K562 (cell line): ENCODE data around the gene TFB2M. TPM values are rescaled to one million over a fixed set of nuclear protein-coding genes. Genes with fewer than 3 reads are reported as not detected.

Source experiments
- CBX2 ChIP-seq: fragments of 200-600 bp; sonication (generic); IDR thresholded peaks from one replicate; pipeline ENCODE4 v1.6.1; 2012; ENCODE audit warnings: mild to moderate bottlenecking, low read length, inconsistent platforms; ENCODE audit not compliant: insufficient read depth, poor library complexity, severe bottlenecking
- FOSL1 ChIP-seq: fragments of 200-800 bp; sonication (Bioruptor generic); conservative IDR thresholded peaks from 2 replicates; pipeline ENCODE4 v1.6.1; 2016; ENCODE audit warnings: missing genetic modification characterization, missing compliant biosample characterization
- GTF2E2 ChIP-seq: fragments of 200-800 bp; sonication (Bioruptor generic); IDR thresholded peaks from 2 replicates; pipeline ENCODE4 v1.6.1; 2016; ENCODE audit warnings: missing genetic modification characterization, missing compliant biosample characterization
- POLR2H ChIP-seq: IDR thresholded peaks from 2 replicates; pipeline ENCODE4 v1.6.1; 2016; ENCODE audit warnings: missing genetic modification characterization, low read depth, mild to moderate bottlenecking, control low read depth, missing compliant biosample characterization, moderate library complexity
- RBM25 ChIP-seq: fragments of 200-400 bp; formaldehyde crosslinking; IDR thresholded peaks from 2 replicates; pipeline ENCODE4 v1.6.1; 2018; ENCODE audit warnings: low read length, low read depth, moderate library complexity; ENCODE audit not compliant: severe bottlenecking
- SAFB ChIP-seq: fragments of 200-400 bp; formaldehyde crosslinking; IDR thresholded peaks from 2 replicates; pipeline ENCODE4 v1.6.1; 2017; ENCODE audit warnings: low read depth, low read length, borderline replicate concordance
- SRF ChIP-seq, 2 experiments: fragments of 250-450, 450-650 bp in 1 of 2; sonication (Bioruptor Pico) in 1 of 2; sonication (generic) in 1 of 2; formaldehyde crosslinking; IDR thresholded peaks; 2 replicates each; pipeline versions ENCODE4 v1.5.0 to v1.5.1; 2020 to 2022; ENCODE audit warnings: mild to moderate bottlenecking in 1 of 2, missing genetic modification reagents in 1 of 2
- ZNF174 ChIP-seq: fragments of 250-450 bp; sonication (Bioruptor Pico); IDR thresholded peaks from 2 replicates; pipeline ENCODE4 v1.4.0; 2020; ENCODE audit warnings: mild to moderate bottlenecking
- ZNF668 ChIP-seq: fragments of 250-450 bp; sonication (Bioruptor Pico); IDR thresholded peaks from 2 replicates; pipeline ENCODE4 v1.8.0; 2022; ENCODE audit warnings: mild to moderate bottlenecking, inconsistent platforms
- ZNF77 ChIP-seq: fragments of 250-450 bp; sonication (Bioruptor Pico); IDR thresholded peaks from 2 replicates; pipeline ENCODE4 v1.5.0; 2020
- polyA plus RNA-seq, 8 experiments: library from polyadenylated mRNA; depleted of rRNA in 4 of 8; stranded (reverse) in 5 of 8; unstranded in 3 of 8; fragments of >200 nt; fragmentation: Nextera tagmentation in 2 of 8; fragmentation: Illumina TruSeq in 1 of 8; extraction: Ambion mirVana in 2 of 8; extraction: Trizol in 1 of 8; gene quantifications; 2 replicates each; pipeline versions ENCODE4 v1.2.1 to v1.2.3, GENCODE V29; 2011 to 2014; ENCODE audit warnings: inconsistent platforms in 1 of 8, missing spikeins in 1 of 8
- total RNA-seq, 7 experiments: library from RNA; depleted of rRNA in 6 of 7; stranded (reverse); fragments of >200 nt in 6 of 7; fragmentation: Illumina TruSeq in 2 of 7; extraction: Trizol in 2 of 7; gene quantifications; 2 replicates each; pipeline versions ENCODE4 v1.2.1 to v1.2.3, GENCODE V29; 2011 to 2021; ENCODE audit warnings: low replicate concordance in 1 of 7
- TF ChIP-seq, protein P1 (sequence below): sonication (generic); formaldehyde crosslinking; IDR thresholded peaks from 2 replicates; pipeline ENCODE4 v1.9.0; 2022; ENCODE audit warnings: mild to moderate bottlenecking, missing genetic modification reagents
- TF ChIP-seq, protein P2 (sequence below): fragments of 450-650 bp; formaldehyde crosslinking; IDR thresholded peaks from 2 replicates; pipeline ENCODE4 v1.4.0; 2020; ENCODE audit warnings: mild to moderate bottlenecking, moderate library complexity
- TF ChIP-seq, protein P3 (sequence below): sonication (generic); formaldehyde crosslinking; IDR thresholded peaks from 2 replicates; pipeline ENCODE4 v1.5.0; 2020; ENCODE audit warnings: missing genetic modification reagents
- TF ChIP-seq, protein P4 (sequence below): conservative IDR thresholded peaks from 2 replicates; pipeline ENCODE4 v1.6.1; 2011; ENCODE audit warnings: low read depth, mild to moderate bottlenecking, low read length; ENCODE audit not compliant: control insufficient read depth
- TF ChIP-seq, protein P5 (sequence below): fragments of 250-450 bp; sonication (Bioruptor Pico); IDR thresholded peaks from 2 replicates; pipeline ENCODE4 v1.5.0; 2020; ENCODE audit warnings: mild to moderate bottlenecking
- TF ChIP-seq, protein P6 (sequence below), 2 experiments: fragments of 450-650 bp; conservative IDR thresholded peaks; 2 replicates each; pipeline ENCODE4 v1.6.1; 2017; ENCODE audit warnings: mild to moderate bottlenecking in 2 of 2, moderate library complexity in 2 of 2

Gene TFB2M
- total and polyA plus RNA-seq, 9 of the 15 experiments (the other 6 are each of a cell fraction or from before 2014, with no cell fraction given): 55.1 to 162 (median 70.6) TPM

DNA sequence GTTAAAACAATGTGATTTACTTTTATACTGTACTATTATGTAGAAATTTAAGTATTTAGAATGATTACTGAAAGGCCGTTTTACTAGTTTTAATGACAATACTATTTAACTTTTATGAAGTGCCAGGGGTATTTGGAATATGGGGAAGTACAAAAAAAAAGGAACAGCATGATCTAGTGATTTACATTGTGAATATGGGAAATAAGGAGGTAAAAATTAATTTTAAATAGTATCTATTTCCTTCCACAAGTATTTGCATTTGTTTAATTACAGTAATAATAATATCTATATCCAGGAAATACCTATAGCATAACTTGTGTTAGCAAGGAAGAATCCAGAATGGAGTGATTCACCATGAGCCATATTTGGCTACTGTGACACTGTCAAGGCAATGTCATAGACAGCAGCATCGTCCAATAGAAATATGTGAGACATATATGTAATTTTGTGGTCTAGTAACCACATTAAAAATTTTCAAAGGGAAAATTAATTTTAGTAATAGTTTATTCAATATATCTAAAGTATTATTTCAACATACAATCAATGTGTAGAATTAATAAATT lies 22.2 kb upstream of the TFB2M start (continued):
- TF ChIP-seq, protein P1, sequence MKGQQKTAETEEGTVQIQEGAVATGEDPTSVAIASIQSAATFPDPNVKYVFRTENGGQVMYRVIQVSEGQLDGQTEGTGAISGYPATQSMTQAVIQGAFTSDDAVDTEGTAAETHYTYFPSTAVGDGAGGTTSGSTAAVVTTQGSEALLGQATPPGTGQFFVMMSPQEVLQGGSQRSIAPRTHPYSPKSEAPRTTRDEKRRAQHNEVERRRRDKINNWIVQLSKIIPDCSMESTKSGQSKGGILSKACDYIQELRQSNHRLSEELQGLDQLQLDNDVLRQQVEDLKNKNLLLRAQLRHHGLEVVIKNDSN (CRISPR knock-in tag): no peak
- TF ChIP-seq, protein P2, sequence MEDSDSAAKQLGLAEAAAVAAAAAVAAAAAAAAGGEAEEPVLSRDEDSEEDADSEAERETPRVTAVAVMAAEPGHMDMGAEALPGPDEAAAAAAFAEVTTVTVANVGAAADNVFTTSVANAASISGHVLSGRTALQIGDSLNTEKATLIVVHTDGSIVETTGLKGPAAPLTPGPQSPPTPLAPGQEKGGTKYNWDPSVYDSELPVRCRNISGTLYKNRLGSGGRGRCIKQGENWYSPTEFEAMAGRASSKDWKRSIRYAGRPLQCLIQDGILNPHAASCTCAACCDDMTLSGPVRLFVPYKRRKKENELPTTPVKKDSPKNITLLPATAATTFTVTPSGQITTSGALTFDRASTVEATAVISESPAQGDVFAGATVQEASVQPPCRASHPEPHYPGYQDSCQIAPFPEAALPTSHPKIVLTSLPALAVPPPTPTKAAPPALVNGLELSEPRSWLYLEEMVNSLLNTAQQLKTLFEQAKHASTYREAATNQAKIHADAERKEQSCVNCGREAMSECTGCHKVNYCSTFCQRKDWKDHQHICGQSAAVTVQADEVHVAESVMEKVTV: no peak
- TF ChIP-seq SRF (CRISPR knock-in tag; IDR thresholded peaks at IDR 0.05) (peak in 1 of 2 experiments; percentile 85; a peak in 2 of 4 replicates), ZNF174 (CRISPR knock-in tag) (no peak), RBM25 (no peak), ZNF77 (no peak), FOSL1 (peak; percentile 6; the same call in 1 of the 2 replicates), ZNF668 (CRISPR knock-in tag) (no peak), CBX2 (no peak), GTF2E2 (0 out of 2 replicates have a peak, but pooled peaks have one; percentile 48), SAFB (no peak), POLR2H (tag) (0 out of 2 replicates have a peak, but pooled peaks have one; percentile 32)
- TF ChIP-seq, protein P3, sequence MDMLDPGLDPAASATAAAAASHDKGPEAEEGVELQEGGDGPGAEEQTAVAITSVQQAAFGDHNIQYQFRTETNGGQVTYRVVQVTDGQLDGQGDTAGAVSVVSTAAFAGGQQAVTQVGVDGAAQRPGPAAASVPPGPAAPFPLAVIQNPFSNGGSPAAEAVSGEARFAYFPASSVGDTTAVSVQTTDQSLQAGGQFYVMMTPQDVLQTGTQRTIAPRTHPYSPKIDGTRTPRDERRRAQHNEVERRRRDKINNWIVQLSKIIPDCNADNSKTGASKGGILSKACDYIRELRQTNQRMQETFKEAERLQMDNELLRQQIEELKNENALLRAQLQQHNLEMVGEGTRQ: no peak
- TF ChIP-seq, protein P4, sequence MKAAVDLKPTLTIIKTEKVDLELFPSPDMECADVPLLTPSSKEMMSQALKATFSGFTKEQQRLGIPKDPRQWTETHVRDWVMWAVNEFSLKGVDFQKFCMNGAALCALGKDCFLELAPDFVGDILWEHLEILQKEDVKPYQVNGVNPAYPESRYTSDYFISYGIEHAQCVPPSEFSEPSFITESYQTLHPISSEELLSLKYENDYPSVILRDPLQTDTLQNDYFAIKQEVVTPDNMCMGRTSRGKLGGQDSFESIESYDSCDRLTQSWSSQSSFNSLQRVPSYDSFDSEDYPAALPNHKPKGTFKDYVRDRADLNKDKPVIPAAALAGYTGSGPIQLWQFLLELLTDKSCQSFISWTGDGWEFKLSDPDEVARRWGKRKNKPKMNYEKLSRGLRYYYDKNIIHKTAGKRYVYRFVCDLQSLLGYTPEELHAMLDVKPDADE: no peak
- TF ChIP-seq, protein P5, sequence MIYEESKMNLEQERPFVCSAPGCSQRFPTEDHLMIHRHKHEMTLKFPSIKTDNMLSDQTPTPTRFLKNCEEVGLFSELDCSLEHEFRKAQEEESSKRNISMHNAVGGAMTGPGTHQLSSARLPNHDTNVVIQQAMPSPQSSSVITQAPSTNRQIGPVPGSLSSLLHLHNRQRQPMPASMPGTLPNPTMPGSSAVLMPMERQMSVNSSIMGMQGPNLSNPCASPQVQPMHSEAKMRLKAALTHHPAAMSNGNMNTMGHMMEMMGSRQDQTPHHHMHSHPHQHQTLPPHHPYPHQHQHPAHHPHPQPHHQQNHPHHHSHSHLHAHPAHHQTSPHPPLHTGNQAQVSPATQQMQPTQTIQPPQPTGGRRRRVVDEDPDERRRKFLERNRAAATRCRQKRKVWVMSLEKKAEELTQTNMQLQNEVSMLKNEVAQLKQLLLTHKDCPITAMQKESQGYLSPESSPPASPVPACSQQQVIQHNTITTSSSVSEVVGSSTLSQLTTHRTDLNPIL (CRISPR knock-in tag): no peak
- TF ChIP-seq, protein P6, sequence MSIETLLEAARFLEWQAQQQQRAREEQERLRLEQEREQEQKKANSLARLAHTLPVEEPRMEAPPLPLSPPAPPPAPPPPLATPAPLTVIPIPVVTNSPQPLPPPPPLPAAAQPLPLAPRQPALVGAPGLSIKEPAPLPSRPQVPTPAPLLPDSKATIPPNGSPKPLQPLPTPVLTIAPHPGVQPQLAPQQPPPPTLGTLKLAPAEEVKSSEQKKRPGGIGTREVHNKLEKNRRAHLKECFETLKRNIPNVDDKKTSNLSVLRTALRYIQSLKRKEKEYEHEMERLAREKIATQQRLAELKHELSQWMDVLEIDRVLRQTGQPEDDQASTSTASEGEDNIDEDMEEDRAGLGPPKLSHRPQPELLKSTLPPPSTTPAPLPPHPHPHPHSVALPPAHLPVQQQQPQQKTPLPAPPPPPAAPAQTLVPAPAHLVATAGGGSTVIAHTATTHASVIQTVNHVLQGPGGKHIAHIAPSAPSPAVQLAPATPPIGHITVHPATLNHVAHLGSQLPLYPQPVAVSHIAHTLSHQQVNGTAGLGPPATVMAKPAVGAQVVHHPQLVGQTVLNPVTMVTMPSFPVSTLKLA (conservative IDR thresholded peaks at IDR 0.05): 0 out of 4 replicates have a peak, but pooled peaks of 1 of the 2 experiments have one; percentile 16
